Measurements from ENCODE around the gene DVL1. TPM values are rescaled to one million over a fixed set of nuclear protein-coding genes. Genes with fewer than 3 reads are reported as not detected.

DVL1 gene
- total RNA-seq, 6 experiments from 2014 or later, result 73.8 to 96.6 (median 74.5) TPM

DNA sequence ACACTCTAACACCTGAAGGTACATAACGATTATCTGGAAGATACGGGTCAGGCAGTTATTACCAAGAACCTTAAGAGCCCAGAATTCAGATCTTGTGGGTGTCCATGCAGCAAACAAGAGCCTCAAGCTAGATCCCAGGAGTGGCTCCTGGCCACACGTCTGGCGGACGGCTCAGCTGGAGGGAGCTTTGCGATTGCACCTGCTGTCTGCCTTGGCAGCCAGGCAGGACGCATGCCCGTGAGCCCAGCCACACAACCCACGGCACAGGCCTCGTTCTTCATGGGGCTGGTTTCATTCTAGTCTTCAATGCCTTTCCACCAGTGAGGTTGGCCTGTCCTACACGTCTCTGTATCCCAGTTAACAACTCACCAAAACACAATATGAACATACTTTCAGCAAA lies 44.2 kb upstream of the DVL1 start:
- Mint-ChIP-seq H3K36me3 (ENCODE audit: low read depth) (peaks cover 58% of the 10 kb centered on the region), H3K9me3 (no peaks in the 10 kb centered on the region), H3K27me3 (ENCODE audit: insufficient read depth) (no peaks in the 10 kb centered on the region), H3K27ac (no peak overlapping the region), H3K4me3 (no peak overlapping the region), H3K4me1 (ENCODE audit: low read depth) (peaks cover 8% of the 10 kb centered on the region)
- no peak for DNase-seq
- TF ChIP-seq, protein P1, sequence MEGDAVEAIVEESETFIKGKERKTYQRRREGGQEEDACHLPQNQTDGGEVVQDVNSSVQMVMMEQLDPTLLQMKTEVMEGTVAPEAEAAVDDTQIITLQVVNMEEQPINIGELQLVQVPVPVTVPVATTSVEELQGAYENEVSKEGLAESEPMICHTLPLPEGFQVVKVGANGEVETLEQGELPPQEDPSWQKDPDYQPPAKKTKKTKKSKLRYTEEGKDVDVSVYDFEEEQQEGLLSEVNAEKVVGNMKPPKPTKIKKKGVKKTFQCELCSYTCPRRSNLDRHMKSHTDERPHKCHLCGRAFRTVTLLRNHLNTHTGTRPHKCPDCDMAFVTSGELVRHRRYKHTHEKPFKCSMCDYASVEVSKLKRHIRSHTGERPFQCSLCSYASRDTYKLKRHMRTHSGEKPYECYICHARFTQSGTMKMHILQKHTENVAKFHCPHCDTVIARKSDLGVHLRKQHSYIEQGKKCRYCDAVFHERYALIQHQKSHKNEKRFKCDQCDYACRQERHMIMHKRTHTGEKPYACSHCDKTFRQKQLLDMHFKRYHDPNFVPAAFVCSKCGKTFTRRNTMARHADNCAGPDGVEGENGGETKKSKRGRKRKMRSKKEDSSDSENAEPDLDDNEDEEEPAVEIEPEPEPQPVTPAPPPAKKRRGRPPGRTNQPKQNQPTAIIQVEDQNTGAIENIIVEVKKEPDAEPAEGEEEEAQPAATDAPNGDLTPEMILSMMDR (IDR thresholded peaks at IDR 0.05), result no peak

GRCh38 chr1:1393014-1393413 lies 43.8 kb upstream of the DVL1 start:
- H3K27me3 Mint-ChIP-seq (ENCODE audit: insufficient read depth), result no peaks in the 10 kb centered on the region
- no peak overlapping the region for H3K4me3 Mint-ChIP-seq
- H3K27ac Mint-ChIP-seq, result no peak overlapping the region
- DNase-seq, result no peak
- H3K9me3 Mint-ChIP-seq, result no peaks in the 10 kb centered on the region
- TF ChIP-seq, protein P1 (IDR thresholded peaks at IDR 0.05), result no peak
- H3K4me1 Mint-ChIP-seq (ENCODE audit: low read depth), result peaks cover 5% of the 10 kb centered on the region
- peaks cover 58% of the 10 kb centered on the region for H3K36me3 Mint-ChIP-seq (ENCODE audit: low read depth)

DNA sequence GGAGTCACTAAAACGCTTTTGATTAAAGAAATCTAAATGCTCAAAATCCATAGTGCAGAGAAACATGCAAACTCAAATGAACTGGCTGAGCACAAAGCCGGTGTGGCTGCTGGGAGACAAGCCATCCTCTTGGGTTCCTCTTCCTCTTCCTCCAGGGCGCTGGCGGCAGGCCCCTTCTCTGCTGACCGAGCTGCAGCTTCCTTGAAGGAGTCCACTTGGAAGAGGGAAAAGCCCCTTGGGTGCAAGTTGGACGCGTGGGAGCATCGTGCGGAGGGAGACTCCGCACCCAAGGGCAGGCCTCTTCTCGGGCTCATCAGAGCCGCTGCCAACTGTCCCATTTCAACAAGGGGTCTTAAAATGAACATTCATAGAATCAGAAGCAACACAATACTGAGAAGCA lies 42.0 kb upstream of the DVL1 start:
- Mint-ChIP-seq H3K9me3 (no peaks in the 10 kb centered on the region), H3K4me1 (ENCODE audit: low read depth) (no peaks in the 10 kb centered on the region), H3K27ac (no peak overlapping the region), H3K27me3 (ENCODE audit: insufficient read depth) (no peaks in the 10 kb centered on the region), H3K36me3 (ENCODE audit: low read depth) (peaks cover 71% of the 10 kb centered on the region), H3K4me3 (no peak overlapping the region)
- TF ChIP-seq, protein P1 (IDR thresholded peaks at IDR 0.05), result no peak
- DNase-seq, result no peak

DNA sequence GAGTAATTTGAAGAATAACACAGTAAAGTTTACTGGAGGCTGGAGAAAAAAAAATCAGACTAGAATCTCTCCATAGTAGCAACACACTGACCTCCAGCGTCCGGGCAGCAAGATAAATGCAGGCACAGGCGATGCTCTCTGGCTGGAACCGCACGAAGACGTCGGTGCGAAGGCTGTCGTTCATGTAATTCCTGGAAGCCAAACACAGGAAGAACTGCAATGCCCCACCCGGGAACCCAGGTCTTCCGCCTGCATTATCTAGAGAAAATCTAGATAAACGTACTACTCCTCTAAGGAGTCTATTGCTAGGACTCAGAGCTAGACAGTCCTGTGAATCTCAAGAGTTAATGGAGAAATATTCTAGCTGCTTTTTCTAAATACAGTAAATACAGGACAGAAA lies 41.5 kb upstream of the DVL1 start:
- Mint-ChIP-seq H3K9me3 (no peaks in the 10 kb centered on the region), H3K36me3 (ENCODE audit: low read depth) (peaks cover 73% of the 10 kb centered on the region), H3K27me3 (ENCODE audit: insufficient read depth) (no peaks in the 10 kb centered on the region), H3K27ac (no peak overlapping the region), H3K4me1 (ENCODE audit: low read depth) (no peaks in the 10 kb centered on the region), H3K4me3 (no peak overlapping the region)
- no peak for DNase-seq
- TF ChIP-seq, protein P1 (IDR thresholded peaks at IDR 0.05), result no peak

DNA sequence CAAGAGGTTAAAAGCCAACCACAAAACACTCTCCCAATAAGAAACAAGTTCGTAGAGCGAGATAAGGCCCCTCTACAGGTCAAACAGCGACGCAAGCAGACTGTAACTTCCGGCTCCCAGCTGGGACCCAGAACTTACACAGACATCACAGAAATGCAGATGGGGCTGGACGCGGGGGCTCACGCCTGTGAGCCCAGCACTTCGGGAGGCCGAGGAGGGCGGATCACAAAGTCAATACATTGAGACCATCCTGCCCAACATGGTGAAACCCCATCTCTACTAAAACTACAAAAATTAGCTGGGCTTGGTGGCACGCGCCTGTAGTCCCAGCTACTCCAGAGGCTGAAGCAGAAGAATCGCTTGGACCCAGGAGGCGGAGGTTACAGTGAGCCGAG lies 38.9 kb upstream of the DVL1 start:
- Mint-ChIP-seq H3K36me3 (ENCODE audit: low read depth) (peaks cover 56% of the 10 kb centered on the region), H3K9me3 (no peaks in the 10 kb centered on the region), H3K27me3 (ENCODE audit: insufficient read depth) (peaks cover 3% of the 10 kb centered on the region), H3K4me1 (ENCODE audit: low read depth) (no peaks in the 10 kb centered on the region), H3K4me3 (no peak overlapping the region), H3K27ac (no peak overlapping the region)
- DNase-seq, result no peak
- TF ChIP-seq, protein P1 (IDR thresholded peaks at IDR 0.05), result no peak
